ENCODE results near the gene LRRTM2. TPM values are rescaled to one million over a fixed set of nuclear protein-coding genes. Genes with fewer than 3 reads are reported as not detected.

LRRTM2 gene
- total RNA-seq, 1 experiment from 2014 or later, result not detected

DNA sequence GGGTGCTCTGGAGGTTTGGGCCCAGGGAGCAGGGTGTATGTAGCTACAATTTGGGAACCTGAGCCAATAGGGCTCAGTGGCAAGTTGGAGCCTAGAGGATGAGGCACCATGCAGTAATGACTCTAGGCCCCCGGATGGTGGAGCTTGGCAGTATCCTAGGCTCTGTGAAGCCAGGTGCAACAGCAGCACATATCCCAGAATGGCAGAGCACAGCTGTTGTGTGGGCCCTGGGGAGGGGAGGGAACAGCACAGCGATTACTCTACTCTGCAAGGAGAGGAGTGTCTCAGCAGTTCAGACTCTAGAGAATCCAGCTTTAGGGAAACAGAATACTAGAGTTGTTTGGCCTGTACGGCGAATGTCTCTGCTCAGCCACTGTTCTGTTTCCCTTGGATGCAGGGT lies 56.1 kb downstream of the LRRTM2 start:
- no peak for DNase-seq (ENCODE audit: unreplicated experiment)
- ChIA-PET POLR2A (no interaction called here), CTCF (interaction anchor here (0.8 to 1.0 kb wide), 2 partner anchors 10 to 30 kb away, joined by 3 read pairs; no protein-coding TSS in a partner anchor)
- no TSS peak for BruUV-seq (replicated peaks)
- Mint-ChIP-seq H3K9me3 (ENCODE audit: unreplicated experiment) (no peaks in the 10 kb centered on the region), H3K27me3 (ENCODE audit: insufficient read depth, unreplicated experiment) (no peaks in the 10 kb centered on the region), H3K27ac (ENCODE audit: low read depth, unreplicated experiment) (peak overlapping the region; percentile 21), H3K4me3 (ENCODE audit: unreplicated experiment) (no peak overlapping the region), H3K4me1 (ENCODE audit: insufficient read depth, unreplicated experiment) (peaks cover 12% of the 10 kb centered on the region), H3K36me3 (ENCODE audit: insufficient read depth, unreplicated experiment) (peaks cover 56% of the 10 kb centered on the region)
- intact Hi-C loops (cut with micrococcal nuclease), result no loop called here
- TF ChIP-seq, protein P1, sequence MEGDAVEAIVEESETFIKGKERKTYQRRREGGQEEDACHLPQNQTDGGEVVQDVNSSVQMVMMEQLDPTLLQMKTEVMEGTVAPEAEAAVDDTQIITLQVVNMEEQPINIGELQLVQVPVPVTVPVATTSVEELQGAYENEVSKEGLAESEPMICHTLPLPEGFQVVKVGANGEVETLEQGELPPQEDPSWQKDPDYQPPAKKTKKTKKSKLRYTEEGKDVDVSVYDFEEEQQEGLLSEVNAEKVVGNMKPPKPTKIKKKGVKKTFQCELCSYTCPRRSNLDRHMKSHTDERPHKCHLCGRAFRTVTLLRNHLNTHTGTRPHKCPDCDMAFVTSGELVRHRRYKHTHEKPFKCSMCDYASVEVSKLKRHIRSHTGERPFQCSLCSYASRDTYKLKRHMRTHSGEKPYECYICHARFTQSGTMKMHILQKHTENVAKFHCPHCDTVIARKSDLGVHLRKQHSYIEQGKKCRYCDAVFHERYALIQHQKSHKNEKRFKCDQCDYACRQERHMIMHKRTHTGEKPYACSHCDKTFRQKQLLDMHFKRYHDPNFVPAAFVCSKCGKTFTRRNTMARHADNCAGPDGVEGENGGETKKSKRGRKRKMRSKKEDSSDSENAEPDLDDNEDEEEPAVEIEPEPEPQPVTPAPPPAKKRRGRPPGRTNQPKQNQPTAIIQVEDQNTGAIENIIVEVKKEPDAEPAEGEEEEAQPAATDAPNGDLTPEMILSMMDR (IDR thresholded peaks at IDR 0.05; ENCODE audit: unreplicated experiment), result no peak

Other genes with a start within 250 kb of the LRRTM2 start
- 519 and 638 TPM in 2 replicates for gene CTNNA1, start 121.9 kb downstream of the LRRTM2 start, total RNA-seq (2022)